Measurements from ENCODE around the gene PDZD8.

DNA sequence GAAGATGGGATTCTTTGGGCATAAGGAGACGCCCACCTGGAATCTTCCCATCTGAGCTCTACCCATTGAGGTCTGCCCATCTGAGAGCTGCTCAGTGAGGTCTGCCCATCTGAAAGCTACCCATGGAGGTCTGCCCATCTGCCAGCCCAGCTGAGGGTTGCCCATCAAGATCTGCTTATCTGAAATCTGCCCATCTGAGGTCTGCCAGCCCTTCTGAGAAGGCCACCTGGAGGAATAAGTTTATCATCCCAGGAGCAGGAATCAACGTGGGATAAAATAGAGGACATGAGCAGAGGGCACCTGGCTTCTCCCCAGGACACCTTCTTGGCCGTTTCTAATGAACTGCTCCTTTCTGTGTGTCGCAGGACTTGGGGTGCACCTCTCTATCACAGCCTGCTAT is 35.3 kb upstream of the PDZD8 start:
- TF ChIP-seq, protein P1, sequence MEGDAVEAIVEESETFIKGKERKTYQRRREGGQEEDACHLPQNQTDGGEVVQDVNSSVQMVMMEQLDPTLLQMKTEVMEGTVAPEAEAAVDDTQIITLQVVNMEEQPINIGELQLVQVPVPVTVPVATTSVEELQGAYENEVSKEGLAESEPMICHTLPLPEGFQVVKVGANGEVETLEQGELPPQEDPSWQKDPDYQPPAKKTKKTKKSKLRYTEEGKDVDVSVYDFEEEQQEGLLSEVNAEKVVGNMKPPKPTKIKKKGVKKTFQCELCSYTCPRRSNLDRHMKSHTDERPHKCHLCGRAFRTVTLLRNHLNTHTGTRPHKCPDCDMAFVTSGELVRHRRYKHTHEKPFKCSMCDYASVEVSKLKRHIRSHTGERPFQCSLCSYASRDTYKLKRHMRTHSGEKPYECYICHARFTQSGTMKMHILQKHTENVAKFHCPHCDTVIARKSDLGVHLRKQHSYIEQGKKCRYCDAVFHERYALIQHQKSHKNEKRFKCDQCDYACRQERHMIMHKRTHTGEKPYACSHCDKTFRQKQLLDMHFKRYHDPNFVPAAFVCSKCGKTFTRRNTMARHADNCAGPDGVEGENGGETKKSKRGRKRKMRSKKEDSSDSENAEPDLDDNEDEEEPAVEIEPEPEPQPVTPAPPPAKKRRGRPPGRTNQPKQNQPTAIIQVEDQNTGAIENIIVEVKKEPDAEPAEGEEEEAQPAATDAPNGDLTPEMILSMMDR (IDR thresholded peaks at IDR 0.05): no peak
- TF ChIP-seq EZH2 (IDR thresholded peaks at IDR 0.05) (no peak), EZH2phosphoT487 (IDR thresholded peaks at IDR 0.05) (no peak)
